Measurements from ENCODE around the gene LRRC61.
A peak's percentile ranks its signal among the peaks of the same experiment; 100 is the strongest.
"Not testable (repeated sequence)": the region's sequence is repeated elsewhere in the genome, so short reads cannot be mapped to it uniquely, and the experiment has no call there.

Gene LRRC61

DNA sequence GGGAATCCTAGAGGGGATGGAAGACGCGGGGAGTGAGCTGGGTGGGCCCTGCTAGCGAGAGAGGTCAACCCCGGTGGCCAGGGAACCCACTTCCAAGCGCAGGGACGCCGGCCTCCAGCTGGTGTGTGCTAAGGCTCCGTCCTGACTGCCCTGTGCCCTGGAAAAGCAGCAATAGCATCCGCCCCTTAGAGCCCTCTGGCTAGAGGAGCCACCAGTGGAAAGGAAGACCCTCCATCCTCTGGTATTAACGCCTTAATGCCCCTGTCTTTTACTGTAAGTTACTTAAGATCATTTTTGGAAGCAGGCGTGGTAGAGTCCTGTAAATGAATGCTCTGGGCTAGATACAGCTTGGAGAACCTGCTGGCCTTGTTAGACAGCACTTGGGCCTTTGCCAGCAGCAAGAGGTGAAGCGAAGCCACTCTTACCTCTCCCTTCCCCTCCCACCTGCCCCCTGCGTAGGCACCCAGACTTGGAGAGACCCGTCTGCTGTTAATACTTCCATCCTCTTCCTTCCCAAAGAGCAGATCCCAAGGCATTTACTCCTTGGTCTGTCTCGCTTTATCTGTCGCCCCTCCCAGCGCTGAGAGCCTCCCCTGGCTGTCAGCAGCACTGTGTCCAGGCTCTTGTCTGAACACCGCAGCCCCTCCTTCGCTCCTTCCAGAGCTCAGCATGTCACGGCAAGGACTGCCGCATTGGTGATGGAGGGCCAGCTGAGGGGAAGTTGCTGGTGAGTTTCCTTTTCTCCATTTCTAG lies 50.1 kb downstream of the LRRC61 start:
- no peak for DNase-seq

DNA sequence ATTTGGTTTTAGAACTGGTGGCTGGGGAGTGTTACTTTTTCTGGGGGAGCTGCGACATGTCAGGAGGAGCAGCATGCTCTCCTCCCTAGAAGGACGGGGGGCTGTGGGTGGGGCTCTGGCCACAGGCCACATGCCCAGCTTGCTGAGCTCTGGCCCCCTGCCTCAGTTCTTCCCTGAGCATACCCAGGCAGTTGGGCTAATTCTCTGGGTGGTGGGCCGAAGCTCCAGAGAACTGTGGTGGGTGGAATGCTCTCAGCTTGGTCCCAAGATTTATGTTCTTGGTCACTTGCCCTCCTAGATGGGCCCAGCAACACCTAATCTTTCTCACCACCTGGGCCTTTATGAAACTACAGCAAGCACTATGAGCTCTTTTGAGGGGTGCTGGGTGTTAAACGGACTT lies 50.9 kb downstream of the LRRC61 start:
- no peak for DNase-seq

DNA sequence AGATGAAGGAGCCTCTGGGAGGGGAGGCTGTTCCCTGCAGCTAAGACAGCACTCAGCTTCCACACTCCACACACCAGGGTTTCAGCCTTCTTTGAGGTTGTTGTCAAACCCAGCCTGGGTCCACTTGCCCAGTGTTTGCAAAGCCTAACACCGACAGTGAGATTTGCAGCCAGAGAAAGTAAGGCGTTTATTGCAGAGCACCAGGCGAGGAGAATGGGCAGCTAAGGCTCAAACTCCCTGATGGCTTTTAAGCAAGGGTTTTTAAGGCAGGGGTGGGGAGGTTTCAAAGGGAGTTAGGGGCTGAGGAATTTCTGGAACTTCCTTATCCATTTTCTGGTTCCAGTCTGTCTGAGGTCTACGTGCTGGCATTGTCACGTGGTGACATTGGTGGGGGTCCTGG lies 51.3 kb downstream of the LRRC61 start:
- DNase-seq: no peak

DNA sequence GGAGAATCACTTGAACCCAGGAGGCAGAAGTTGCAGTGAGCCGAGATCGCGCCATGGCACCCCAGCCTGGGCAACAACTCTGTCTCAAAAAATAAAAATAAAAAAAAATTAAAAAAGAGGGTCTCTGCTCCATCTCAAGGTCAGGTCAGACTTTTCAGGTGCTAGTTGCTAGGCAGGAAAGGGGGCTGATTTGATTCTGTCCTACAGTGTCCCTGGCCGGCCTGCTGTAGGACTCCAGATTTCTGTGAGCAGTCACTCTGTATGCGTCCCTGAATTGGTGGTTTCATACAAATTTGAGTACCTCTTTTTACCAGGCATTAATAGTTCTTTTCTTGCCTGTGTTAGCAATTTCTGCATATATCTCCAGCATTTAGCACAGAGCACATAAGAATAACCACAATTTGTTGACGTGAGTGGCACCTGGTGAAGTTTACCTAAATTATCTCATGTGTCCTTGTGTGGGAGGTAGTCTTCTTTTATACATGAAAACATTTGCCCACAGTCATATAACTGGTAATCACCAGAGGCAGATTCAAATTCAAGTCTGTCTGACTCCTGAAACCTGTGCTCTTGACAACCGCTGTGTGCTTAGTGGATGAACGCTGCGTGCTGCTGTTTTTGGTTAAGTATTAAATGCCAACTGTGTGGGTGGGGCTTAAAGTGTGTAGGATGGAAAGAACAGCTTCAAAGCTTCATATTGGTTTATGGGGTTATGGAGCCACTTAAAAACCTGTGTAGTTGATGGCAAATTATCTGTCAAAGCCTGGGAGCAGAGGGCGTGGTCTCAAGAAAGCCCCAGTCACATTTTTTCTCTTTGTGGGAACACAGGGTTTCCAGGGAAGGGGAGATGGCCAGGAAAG lies 52.7 kb downstream of the LRRC61 start:
- DNase-seq: no peak

DNA sequence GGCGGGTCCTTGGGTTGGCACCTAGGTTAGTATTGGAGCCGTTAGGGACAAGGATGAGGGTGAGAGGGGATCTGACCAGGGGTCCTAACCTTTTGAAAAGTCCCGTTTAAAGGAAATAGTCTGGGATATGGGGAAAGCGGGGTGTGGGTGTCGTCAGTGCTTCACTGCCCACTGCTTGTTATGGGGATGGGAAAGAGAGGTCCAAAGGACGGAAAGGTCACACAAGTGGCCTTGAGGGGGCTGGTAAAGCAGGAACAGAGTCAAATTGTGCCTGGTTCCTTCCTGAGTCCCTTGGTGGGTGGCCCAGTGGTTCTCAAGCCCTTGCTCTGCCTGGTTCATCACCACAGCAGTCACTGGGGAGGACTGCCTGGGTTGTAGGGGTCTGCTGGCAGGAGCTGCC lies 53.4 kb downstream of the LRRC61 start:
- no peak for DNase-seq

DNA sequence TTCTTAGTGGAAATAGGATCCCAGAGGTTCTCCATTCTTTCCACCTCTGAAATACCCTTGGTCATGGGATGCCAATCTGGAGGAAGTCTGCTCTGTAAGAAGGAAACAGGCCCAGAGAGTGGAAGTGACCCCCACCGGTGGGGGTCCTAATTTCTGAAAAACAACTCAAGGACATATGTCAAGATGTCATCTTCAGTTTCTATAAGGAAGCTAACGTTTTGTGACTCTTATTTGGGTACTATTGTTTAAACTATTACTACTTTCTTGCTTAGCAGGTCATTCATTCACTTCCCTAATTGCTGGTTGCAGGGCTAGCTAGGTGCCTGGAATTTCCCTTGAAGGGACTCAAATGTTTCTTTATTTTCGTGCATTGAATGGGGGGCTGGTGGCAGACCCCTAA lies 54.0 kb downstream of the LRRC61 start:
- DNase-seq: no peak

DNA sequence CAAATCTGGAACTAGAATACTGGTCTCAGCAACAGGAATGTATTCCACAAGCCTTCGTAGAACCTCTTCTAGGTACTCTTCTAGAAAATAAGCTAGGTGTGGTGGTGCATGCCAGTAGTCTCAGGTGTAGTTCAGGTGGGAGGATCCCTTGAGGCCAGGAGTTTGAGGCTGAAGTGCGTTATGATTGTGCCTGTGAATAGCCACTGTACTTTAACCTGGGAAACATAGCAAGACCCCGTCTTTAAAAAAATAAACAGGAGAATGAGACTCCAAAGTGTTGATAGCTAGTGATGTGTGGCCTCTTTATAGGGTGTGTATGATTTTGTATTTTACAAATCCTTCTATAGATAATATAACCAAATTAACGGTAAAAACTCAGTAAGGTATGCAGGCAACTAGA lies 54.5 kb downstream of the LRRC61 start:
- no peak for DNase-seq

DNA sequence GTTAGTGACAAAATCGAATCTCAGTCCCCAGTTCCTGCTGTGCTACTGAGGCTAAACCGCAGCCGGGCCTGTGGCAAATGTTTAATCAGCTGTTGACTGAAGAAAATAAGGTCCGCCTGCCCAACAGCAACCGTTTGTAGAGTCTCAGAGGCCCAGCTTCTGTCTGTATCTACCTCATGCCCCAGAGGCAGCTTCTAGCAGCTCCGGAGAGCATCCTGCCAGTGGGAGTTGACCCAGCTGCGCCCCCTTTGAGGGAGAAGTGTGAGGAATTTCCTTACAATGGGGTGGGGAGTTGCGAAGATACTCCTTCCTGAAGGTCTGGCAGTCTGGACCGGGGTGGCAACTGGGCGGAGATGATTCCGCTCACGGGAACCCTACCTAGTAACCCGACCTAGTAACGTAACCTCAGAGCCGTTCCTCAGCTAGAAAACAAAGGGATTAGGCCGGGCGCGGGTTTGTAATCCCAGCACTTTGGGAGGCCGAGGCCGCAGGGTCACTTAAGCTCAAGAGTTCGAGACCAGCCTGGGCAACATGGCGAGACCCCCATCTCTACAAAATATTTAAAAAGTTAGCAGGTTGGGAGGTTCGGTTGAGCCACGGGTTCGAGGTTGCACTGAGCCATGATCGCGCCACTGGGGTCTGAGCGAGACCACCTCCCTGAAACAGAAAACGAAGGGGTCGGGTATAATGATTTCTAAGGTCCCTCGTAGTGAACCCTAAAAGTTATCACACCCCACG lies 55.1 kb downstream of the LRRC61 start:
- peak; percentile 50 for DNase-seq

DNA sequence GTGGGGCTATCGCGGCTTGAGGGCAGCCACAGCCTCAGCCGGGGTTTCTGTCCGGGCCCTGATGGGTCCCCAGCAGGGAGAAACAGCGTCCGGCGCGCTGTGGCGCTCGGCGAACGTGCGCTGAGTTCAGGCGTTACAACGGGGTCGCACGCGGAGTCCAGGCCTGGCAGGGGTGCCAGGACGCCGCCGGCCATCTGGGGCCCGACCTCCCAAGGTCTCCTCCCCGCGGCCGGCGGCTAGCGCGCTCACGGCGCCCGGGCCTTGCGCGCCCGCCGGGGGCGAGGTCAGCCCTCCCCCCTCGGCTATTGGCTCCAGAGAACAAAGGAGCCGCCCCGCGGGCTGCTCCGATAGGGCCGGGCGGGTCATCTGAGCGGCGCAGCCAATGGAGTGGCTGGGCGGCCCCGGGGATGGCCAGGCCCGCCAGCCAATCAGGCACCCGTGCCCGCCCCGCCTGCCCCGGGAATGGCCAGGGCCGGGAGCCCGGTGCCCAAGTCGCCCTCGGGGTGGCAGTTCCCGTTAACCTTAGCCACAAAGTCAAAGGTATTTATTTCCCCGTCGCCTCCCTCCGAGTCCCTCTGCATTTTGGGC lies 55.8 kb downstream of the LRRC61 start, which contains the start of gene ZNF775:
Gene ZNF775 (plus strand): TSS at position 478 of the 588 bp plus-strand sequence. CDS start 9,141 bp downstream, outside the sequence.
- peak; percentile 93 for DNase-seq

DNA sequence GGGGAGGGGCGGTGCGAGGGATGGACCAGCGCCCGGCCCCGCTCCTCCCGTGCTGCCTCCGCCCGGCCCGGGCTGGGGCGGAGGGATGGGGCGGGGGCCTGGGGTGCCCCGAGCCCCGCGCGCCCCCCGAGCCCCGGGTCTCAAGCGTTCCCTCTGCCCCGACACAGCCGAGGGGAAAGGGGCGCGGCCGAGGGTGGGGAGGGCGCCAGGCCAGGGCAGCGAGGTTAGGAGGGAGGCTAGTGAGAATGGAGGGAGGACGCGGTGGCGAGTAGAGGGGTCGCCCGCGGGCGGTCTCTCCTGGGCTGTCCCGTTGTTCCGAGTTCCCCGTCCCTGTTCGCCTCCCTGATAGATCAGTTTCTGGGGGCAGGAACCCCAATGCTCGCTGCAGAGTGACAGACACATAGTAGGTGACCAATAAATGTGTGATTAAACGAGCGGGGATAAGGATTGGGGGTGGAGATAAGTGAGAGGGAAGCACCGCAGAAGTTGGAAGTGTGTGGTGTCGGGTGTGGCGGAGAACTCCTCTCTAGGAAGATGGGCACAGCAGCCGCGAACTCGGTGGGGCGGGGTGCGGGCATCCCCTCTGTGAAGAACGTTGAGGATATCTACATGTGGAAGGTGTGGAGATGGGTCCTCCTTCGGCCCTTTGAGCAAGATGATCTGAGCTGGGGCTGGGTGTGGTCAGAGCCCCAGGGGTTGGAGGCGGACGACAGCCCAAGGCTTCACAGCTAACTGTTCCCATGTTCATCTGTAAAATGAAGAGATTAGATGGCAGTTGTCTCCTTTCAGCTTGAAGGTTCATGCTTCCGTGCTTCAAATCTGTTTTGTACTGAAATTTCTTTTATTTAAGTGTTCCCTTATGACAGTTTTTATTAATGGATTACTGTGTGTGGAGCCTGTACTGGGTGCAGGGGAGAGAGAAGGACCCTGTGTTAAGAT lies 56.6 kb downstream of the LRRC61 start:
- no peak for DNase-seq

DNA sequence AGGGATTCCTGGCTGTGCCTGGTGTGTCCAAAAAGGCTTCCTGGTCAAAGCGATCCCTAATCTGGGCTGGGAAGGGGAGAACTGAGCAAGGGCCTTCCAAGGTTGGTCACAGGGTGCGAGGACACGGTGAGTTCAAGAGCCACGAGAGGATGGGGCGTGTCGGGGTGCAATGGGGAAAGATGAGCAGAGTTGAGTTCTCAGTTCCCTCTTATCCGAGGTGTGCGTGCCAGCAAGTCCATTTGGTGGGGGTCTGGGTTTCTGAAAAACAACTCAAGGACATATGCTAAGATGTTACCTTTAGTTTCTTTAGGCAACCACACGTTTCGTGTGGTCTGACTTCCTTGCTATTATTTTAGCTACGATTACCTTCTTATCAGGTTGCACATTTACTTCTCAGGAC lies 57.3 kb downstream of the LRRC61 start:
- DNase-seq: no peak

DNA sequence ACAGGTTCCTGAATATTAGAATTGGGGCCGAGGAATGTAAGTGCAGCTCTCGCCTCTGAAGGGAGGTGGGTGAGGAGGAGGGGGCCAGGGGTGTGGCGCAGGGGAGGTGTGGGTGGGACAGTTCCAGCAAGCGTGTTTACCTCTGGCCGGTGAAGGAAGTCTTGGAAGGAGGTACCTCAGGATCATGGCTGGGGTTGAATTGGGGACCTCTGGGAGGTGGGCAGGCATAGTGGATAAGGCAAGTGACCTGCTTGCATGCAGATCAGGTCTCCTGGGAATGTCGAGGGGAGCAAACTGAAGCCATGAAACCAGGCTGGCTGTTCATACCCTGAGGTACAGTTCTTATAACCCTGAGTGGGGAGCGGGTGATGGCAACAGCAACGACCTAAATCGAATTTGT lies 57.9 kb downstream of the LRRC61 start:
- DNase-seq: no peak

DNA sequence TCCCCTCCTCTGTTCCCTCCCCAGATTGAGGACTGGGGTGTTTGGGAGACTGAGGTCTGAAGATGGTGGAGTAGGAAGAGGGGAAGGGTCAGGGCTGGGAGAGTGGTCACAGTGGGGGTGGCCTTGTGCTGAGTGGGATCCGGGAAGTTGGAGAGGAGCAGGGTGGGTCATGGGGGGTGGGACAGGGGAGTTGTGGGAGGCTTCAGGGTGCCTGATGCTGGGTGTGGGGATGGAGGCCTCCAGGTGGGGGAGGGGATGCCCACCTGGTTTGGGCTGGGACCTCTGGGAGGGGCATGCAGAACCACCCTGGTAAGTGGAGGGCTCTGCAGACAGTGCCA lies 58.6 kb downstream of the LRRC61 start:
- DNase-seq: no peak

DNA sequence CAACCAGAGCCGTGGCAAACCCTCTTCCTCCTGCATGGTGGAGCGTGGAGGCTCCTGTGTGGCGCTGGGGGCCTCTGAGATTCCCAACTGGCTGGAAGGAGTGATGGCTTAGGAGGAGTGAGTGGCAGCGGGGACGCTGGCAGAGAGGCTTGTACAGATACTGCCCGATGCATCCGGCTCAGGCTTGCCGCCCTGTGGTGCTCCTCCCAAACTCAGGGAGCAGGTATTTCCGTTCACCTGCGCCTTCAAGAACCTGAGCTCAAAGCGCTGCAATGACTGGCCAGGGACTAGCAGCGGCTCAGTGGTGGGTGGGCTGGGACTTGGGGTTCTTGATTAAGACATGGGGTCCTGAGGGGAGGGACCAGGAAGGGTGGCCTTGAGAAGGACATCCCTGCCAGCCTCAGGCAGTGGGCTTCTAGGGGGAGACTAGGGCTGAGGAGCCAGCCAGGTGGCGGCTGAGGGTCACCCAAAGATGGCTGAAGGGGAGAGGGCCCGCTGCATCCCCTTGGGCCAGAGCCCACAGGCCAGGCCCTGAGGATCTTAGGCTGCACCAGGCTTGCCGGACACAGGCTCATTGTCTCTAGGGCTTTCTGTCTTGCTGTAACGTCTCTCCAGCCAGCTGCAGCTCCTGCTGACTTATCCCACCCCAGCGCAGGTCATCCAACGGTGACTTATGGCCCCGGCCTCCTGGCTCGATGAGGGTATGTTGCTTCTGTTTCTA lies 59.1 kb downstream of the LRRC61 start:
- DNase-seq: no peak

DNA sequence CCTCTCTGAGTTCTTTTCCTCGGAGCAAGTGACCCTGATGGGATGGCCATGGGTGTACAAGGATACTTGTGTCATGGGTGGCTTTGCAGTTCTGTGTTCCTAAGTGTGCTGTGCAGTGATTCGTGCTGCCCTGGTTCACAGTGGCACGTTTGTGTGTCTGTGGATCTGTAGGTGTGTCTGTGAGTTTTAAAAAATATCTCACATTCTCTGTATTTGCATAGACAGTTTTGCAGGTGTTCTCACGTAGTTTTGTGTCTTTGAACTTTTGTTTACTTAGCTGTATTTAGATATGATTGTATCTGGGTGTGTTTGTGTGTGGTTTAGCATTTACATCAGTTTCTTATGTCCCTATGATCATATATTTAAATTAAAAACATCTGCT lies 59.7 kb downstream of the LRRC61 start:
- DNase-seq: no peak

DNA sequence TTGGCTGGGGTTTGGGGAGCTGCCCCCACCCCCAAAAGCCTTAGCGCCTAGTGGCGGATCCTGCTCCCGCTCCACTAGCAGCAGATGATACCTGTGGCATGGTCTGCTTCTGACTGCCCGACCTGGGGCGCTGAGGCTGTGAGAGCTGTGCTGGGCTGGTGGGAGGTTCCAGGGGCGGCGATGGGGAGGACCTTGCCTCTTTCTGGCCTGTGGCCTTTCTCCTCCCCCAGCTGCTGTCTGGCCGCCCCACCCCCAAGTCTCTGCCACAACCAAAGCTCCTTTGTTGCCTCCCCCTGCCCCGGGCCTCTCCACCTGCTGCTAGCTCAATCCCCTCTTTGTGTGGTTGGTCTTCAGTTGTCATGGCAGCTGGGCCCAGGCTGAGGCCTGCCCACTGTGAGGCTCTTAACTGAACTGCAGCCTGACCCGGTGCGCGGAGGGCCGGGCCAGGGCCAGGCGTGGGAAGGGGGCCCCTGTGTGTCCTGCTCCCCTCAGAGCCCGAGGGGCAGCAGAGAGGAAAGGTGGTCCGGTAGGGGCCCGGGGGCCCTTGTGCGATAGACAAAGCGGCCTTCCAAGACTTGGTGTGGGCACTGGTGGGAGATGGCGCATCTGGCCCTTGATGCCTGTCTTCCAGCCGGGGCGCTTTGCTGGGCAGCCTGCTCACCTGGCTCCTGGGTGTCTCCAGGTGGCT lies 60.7 kb downstream of the LRRC61 start:
- peak; percentile 41 for DNase-seq

DNA sequence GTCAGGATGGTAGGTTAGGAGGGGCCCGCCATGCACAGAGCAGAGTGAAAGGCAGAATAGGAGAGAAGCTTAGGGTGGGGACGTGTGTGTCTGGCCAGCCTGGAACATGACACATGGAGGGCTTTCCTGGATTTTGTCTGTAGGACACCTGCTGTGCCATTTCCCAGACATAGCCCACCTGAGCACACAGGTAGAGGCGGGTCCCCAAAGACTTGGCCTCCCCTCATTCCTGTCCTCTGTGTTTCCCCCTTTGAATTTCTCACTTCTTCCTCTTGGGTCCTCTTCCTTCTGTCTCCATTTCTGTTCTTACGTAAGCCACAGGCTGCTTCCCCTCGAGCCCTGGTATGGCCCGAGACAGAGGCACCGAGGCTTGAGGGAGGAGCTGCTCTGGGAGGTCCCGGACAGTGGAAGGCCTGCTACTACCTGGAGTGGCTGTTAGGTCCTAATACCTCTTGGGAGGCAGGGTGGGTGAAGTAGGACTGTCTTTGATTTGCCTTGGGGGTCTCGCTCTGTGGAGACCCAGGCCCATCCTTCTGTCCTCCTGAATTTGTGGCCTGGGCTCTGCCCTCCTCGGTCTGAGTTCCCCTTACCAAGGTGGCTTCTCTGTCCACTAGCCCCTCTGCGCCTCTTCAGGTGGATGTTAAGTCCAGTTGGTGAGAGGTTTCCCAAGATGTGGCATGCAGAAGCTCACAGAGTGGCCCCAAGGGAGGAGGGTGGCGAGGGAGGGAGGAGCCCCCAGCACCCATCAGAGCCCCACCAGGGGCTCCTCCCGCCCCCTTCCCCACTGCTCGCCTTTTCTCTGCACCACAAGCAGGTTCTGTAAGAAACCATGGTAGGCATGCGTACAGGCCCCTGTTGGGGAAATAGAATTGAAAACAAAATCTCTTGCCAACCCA lies 61.5 kb downstream of the LRRC61 start:
- no peak for DNase-seq

DNA sequence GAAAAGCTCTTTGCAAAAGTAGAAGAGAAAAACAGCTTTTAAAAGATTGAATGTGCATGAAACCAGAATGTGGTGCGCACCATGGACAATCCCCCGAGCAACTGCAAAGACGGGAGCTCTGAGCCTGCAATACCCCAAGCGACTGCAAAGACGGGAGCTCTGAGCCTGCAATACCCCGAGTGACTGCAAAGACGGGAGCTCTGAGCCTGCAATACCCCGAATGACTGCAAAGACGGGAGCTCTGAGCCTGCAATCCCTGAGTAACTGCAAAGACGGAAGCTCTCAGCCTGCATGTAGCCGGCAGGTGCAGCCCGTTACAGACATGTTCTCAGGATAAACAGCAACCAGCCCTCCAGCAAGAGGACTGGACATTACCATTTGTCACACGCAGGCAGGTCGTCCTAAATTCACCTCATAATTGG lies 62.2 kb downstream of the LRRC61 start:
- no peak for DNase-seq

DNA sequence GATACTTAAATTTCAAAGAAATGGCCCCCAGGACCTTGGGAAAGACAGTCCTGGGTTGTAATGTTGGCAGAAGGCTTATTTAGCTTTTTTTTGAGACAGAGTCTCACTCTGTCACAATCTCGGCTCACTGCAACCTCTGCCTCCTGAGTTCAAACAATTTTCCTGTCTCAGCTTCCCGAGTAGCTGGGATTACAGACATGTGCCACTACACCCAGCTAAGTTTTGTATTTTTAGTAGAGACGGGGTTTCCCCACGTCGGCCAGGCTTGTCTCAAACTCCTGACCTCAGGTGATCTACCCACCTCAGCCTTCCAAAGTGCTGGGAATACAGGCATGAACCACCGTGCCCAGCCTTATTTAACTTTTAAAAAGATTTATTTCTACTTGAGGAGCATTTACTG lies 62.7 kb downstream of the LRRC61 start:
- not testable (repeated sequence) for DNase-seq

Measured in NCI-H1436 (cell line).